ENCODE data around the gene HYDIN. TPM values are rescaled to one million over a fixed set of nuclear protein-coding genes. Genes with fewer than 3 reads are reported as not detected.

HYDIN gene
- total and polyA plus RNA-seq, 2 donors (not counting 1 experiment from before 2014, with no cell fraction given): 0.54 to 1.7 TPM

DNA sequence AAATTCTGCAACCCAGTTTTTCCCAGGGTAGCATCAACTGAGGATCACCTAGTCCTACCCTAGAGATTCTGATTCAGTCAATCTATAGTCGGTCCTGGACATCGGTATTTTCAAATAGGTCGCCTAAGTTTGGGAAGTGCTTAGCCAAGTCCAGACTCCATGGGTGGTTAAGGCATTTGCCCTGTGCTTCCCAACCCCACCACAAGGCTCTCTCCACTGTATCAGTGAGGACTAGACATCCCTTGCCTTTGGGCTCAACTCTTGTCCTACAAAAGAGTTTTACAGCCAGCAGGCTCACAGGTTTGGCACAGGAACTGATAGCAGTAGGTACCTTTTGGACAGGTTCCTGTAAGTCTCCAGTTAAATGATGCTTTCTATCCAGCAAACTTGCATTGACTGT lies 13.8 kb downstream of the HYDIN start:
- Histone ChIP-seq H2AFZ (ENCODE audit: low read length) (no peak overlapping the region), H3K79me2 (ENCODE audit: control insufficient read depth, insufficient read depth, low read length) (no peaks in the 10 kb centered on the region), H3K9me3 (ENCODE audit: control insufficient read depth, insufficient read depth, low read depth, low read length) (no peaks in the 10 kb centered on the region), H3K4me3 (replicated peaks in 1 of 4; ENCODE audit: control extremely low read depth in 1 of 4, insufficient read depth in 1 of 4, low read depth in 3 of 4, low read length in 4 of 4) (no peak overlapping the region), H3K36me3 (ENCODE audit: control insufficient read depth, insufficient read depth, low read length) (no peaks in the 10 kb centered on the region), H3K9ac (ENCODE audit: insufficient read depth, low read length) (no peak overlapping the region), H3K4me2 (ENCODE audit: extremely low read depth, insufficient read depth, low read length) (no peak overlapping the region), H3K4me1 (ENCODE audit: control insufficient read depth, extremely low read depth, insufficient read depth, low read length) (no peaks in the 10 kb centered on the region), H4K20me1 (ENCODE audit: control insufficient read depth, extremely low read depth, insufficient read depth, low read length) (no peaks in the 10 kb centered on the region), H3K27ac (ENCODE audit: insufficient read depth, low read length) (no peak overlapping the region), H3K27me3 (ENCODE audit: control insufficient read depth, insufficient read depth, low read length) (no peaks in the 10 kb centered on the region)
- DNase-seq (ENCODE audit: low read depth in 2 of 2): no peak
- no peak for TF ChIP-seq EZH2 (IDR thresholded peaks at IDR 0.05; ENCODE audit: low read length, missing control alignments)
- TF ChIP-seq, protein P1, sequence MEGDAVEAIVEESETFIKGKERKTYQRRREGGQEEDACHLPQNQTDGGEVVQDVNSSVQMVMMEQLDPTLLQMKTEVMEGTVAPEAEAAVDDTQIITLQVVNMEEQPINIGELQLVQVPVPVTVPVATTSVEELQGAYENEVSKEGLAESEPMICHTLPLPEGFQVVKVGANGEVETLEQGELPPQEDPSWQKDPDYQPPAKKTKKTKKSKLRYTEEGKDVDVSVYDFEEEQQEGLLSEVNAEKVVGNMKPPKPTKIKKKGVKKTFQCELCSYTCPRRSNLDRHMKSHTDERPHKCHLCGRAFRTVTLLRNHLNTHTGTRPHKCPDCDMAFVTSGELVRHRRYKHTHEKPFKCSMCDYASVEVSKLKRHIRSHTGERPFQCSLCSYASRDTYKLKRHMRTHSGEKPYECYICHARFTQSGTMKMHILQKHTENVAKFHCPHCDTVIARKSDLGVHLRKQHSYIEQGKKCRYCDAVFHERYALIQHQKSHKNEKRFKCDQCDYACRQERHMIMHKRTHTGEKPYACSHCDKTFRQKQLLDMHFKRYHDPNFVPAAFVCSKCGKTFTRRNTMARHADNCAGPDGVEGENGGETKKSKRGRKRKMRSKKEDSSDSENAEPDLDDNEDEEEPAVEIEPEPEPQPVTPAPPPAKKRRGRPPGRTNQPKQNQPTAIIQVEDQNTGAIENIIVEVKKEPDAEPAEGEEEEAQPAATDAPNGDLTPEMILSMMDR (conservative IDR thresholded peaks at IDR 0.05 in 1 of 2, IDR thresholded peaks at IDR 0.05 in 1 of 2; ENCODE audit: low read depth in 1 of 2, low read length in 2 of 2): no peak

DNA sequence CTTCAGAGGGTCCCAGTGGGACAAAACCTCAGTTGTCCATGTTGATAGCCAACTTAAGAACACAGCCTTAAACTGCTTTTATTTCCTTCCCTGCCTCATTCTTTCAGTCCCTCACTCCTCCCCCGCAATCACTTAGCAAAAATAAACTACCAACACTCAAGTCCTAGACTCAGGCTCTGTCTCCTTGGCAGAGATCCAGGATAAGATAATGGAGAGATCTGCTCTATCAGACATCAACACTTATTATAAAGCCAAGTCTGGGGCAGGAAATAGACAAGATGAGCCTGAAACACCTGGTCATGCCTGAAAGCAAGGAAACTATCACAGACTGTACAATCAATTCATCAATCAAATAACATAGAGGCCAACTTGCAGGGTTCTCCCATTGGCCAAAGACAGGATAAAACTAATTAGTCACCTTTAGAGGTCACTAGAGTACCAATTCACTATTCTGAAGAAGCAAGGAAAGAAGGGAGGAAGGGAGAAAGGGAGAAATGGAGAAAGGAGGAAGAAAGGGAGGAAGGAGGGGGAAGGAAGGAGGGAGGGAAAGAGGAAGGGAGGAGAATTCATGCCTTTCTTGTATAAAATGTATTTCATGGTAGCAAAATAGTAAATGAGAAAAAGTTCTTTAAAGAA lies 15.7 kb downstream of the HYDIN start:
- DNase-seq (ENCODE audit: low read depth in 2 of 2): no peak
- Histone ChIP-seq H3K9me3 (ENCODE audit: control insufficient read depth, insufficient read depth, low read depth, low read length) (no peaks in the 10 kb centered on the region), H3K79me2 (ENCODE audit: control insufficient read depth, insufficient read depth, low read length) (no peaks in the 10 kb centered on the region), H4K20me1 (ENCODE audit: control insufficient read depth, extremely low read depth, insufficient read depth, low read length) (no peaks in the 10 kb centered on the region), H3K27me3 (ENCODE audit: control insufficient read depth, insufficient read depth, low read length) (no peaks in the 10 kb centered on the region), H3K36me3 (ENCODE audit: control insufficient read depth, insufficient read depth, low read length) (no peaks in the 10 kb centered on the region), H3K4me3 (replicated peaks in 1 of 4; ENCODE audit: control extremely low read depth in 1 of 4, insufficient read depth in 1 of 4, low read depth in 3 of 4, low read length in 4 of 4) (no peak overlapping the region), H3K27ac (ENCODE audit: insufficient read depth, low read length) (no peak overlapping the region), H3K4me2 (ENCODE audit: extremely low read depth, insufficient read depth, low read length) (no peak overlapping the region), H3K4me1 (ENCODE audit: control insufficient read depth, extremely low read depth, insufficient read depth, low read length) (no peaks in the 10 kb centered on the region), H3K9ac (ENCODE audit: insufficient read depth, low read length) (no peak overlapping the region), H2AFZ (ENCODE audit: low read length) (no peak overlapping the region)
- TF ChIP-seq EZH2 (IDR thresholded peaks at IDR 0.05; ENCODE audit: low read length, missing control alignments): no peak
- TF ChIP-seq, protein P1 (conservative IDR thresholded peaks at IDR 0.05 in 1 of 2, IDR thresholded peaks at IDR 0.05 in 1 of 2; ENCODE audit: low read depth in 1 of 2, low read length in 2 of 2): no peak

DNA sequence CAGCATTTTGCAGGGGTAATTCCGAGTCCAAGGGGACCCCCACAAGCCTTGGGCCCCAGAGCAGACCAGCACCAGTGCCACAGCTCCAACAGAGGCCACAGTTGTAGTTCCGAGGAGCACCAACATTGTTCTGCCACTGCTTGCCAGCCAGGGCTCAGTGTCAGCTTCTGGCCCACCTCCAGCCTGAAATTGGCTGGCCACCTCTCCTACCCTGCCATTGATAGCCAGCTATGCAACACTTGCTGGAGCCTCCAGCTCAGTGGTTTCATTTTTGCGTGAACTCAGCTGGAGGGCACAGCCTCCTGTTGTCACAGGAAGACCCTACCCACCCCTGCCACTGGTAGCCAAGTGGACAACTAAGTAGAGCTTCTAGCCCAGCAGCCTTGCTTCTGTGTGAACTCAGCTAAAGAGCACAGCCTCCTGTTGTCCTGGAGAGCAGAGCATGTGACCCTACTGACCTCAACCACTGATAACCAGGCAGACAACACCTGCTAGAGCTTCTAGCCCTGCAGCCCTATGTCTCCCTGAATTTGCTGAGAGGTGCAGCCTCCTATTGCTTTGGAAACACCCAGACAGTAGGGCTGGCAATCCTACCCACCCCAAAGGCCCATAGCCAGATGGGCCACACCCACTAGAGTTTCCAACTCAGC lies 24.9 kb downstream of the HYDIN start:
- H3K4me2 ChIP-seq (ENCODE audit: extremely low read depth, insufficient read depth, low read length): no peak overlapping the region
- H3K79me2 ChIP-seq (ENCODE audit: control insufficient read depth, insufficient read depth, low read length): no peaks in the 10 kb centered on the region
- no peak overlapping the region for H2AFZ ChIP-seq (ENCODE audit: low read length)
- no peaks in the 10 kb centered on the region for H3K9me3 ChIP-seq (ENCODE audit: control insufficient read depth, insufficient read depth, low read depth, low read length)
- no peak overlapping the region for H3K27ac ChIP-seq (ENCODE audit: insufficient read depth, low read length)
- H4K20me1 ChIP-seq (ENCODE audit: control insufficient read depth, extremely low read depth, insufficient read depth, low read length): no peaks in the 10 kb centered on the region
- no peaks in the 10 kb centered on the region for H3K4me1 ChIP-seq (ENCODE audit: control insufficient read depth, extremely low read depth, insufficient read depth, low read length)
- H3K9ac ChIP-seq (ENCODE audit: insufficient read depth, low read length): no peak overlapping the region
- no peak overlapping the region for H3K4me3 ChIP-seq (replicated peaks in 1 of 4; ENCODE audit: control extremely low read depth in 1 of 4, insufficient read depth in 1 of 4, low read depth in 3 of 4, low read length in 4 of 4)
- no peak for DNase-seq (ENCODE audit: low read depth in 2 of 2)
- no peaks in the 10 kb centered on the region for H3K27me3 ChIP-seq (ENCODE audit: control insufficient read depth, insufficient read depth, low read length)
- TF ChIP-seq EZH2 (IDR thresholded peaks at IDR 0.05; ENCODE audit: low read length, missing control alignments): no peak
- TF ChIP-seq, protein P1 (conservative IDR thresholded peaks at IDR 0.05 in 1 of 2, IDR thresholded peaks at IDR 0.05 in 1 of 2; ENCODE audit: low read depth in 1 of 2, low read length in 2 of 2): no peak
- no peaks in the 10 kb centered on the region for H3K36me3 ChIP-seq (ENCODE audit: control insufficient read depth, insufficient read depth, low read length)

Data from fibroblast of lung (primary cell).